CD4-positive, alpha-beta memory T cell (primary cell): ENCODE measurements around the gene EHD1. TPM values are rescaled to one million over a fixed set of nuclear protein-coding genes. Genes with fewer than 3 reads are reported as not detected.
A peak's percentile ranks its signal among the peaks of the same experiment; 100 is the strongest.

Experiments
- CTCF ChIA-PET: fragments of 350-600 bp; sonication (Branson Sonifier 250); formaldehyde crosslinking; loops from one replicate; lab custom pipeline; 2021; ENCODE audit warnings: inconsistent platforms; ENCODE audit not compliant: partially characterized antibody; lab: Charles Lee
- POLR2A ChIA-PET: fragments of 350-600 bp; sonication (Branson Sonifier 250); formaldehyde crosslinking; loops from one replicate; lab custom pipeline; 2021; ENCODE audit not compliant: partially characterized antibody; lab: Charles Lee
- DNase-seq, 5 donors: peaks; one replicate each; pipeline versions ENCODE4 v3.0.0 to v3.0.0-alpha.2; 2020 to 2022; ENCODE audit warnings: mixed read lengths in 1 of 5
- H3K27ac ChIP-seq: one replicate; pipeline ENCODE4 v1.7.0; 2013; ENCODE audit warnings: low read depth, low read length
- H3K27me3 ChIP-seq: 2 replicates; pipeline ENCODE4 v1.7.0; 2013; ENCODE audit warnings: mild to moderate bottlenecking, low read length, moderate library complexity; ENCODE audit not compliant: insufficient read depth
- H3K36me3 ChIP-seq: 2 replicates; pipeline ENCODE4 v1.7.0; 2013; ENCODE audit warnings: mild to moderate bottlenecking, low read length, moderate library complexity; ENCODE audit not compliant: insufficient read depth
- H3K4me1 ChIP-seq: 2 replicates; pipeline ENCODE4 v1.7.0; 2013; ENCODE audit warnings: mild to moderate bottlenecking, low read length, moderate library complexity; ENCODE audit not compliant: insufficient read depth
- H3K4me3 ChIP-seq, 2 donors: one replicate each; pipeline ENCODE4 v1.7.0; 2013; ENCODE audit warnings: low read length in 2 of 2, mild to moderate bottlenecking in 1 of 2
- H3K9me3 ChIP-seq, 2 donors: one replicate each; pipeline ENCODE4 v1.7.0; 2013; ENCODE audit warnings: low read length in 2 of 2, control low read depth in 1 of 2; ENCODE audit not compliant: control insufficient read depth in 1 of 2
- H3K27ac Mint-ChIP-seq, 7 donors: one replicate each; pipeline ENCODE4 v1.8.0; 2020 to 2021; ENCODE audit warnings: mixed read lengths in 7 of 7, mild to moderate bottlenecking in 6 of 7, inconsistent platforms in 3 of 7, moderate library complexity in 3 of 7
- H3K27me3 Mint-ChIP-seq, 2 donors: one replicate each; pipeline ENCODE4 v1.8.0; 2020 to 2021; ENCODE audit warnings: mixed read lengths in 2 of 2
- H3K36me3 Mint-ChIP-seq, 2 donors: one replicate each; pipeline ENCODE4 v1.8.0; 2020 to 2021; ENCODE audit warnings: mixed read lengths in 2 of 2, inconsistent platforms in 1 of 2, mild to moderate bottlenecking in 1 of 2
- H3K4me1 Mint-ChIP-seq, 4 donors: one replicate each; pipeline ENCODE4 v1.8.0; 2020 to 2021; ENCODE audit warnings: mixed read lengths in 4 of 4, mild to moderate bottlenecking in 1 of 4
- H3K4me3 Mint-ChIP-seq, 8 donors: one replicate each; pipeline ENCODE4 v1.8.0; 2020 to 2021; ENCODE audit warnings: mixed read lengths in 8 of 8, mild to moderate bottlenecking in 7 of 8, moderate library complexity in 6 of 8, inconsistent platforms in 3 of 8
- H3K9me3 Mint-ChIP-seq, 8 donors: one replicate each; pipeline ENCODE4 v1.8.0; 2020 to 2021; ENCODE audit warnings: mixed read lengths in 8 of 8, mild to moderate bottlenecking in 5 of 8, inconsistent platforms in 3 of 8, moderate library complexity in 1 of 8
- intact Hi-C: fragments of 100-400 bp; cut with micrococcal nuclease; formaldehyde crosslinking; loops from one replicate; pipeline ENCODE4 v1.15.1; 2023
- polyA plus RNA-seq, 2 donors: library from polyadenylated mRNA; unstranded; fragments of 300-500 nt; fragmentation: Illumina TruSeq; gene quantifications; one replicate each; pipeline ENCODE4 v1.2.3, GENCODE V29; 2021
- total RNA-seq, 2 experiments: library from RNA; stranded (reverse); gene quantifications; one replicate each; pipeline ENCODE4 v1.2.3, GENCODE V29; 2021

The EHD1 gene
- total and polyA plus RNA-seq, 4 experiments from 2014 or later, result 125 to 279 (median 234) TPM

GRCh38 chr11:64814712-64815187 is 63.7 kb downstream of the EHD1 start:
- Histone ChIP-seq H3K9me3 (no peaks in the 10 kb centered on the region), H3K4me1 (peaks cover 1% of the 10 kb centered on the region), H3K27me3 (no peaks in the 10 kb centered on the region), H3K4me3 (no peak overlapping the region), H3K27ac (no peak overlapping the region), H3K36me3 (no peaks in the 10 kb centered on the region)
- ChIA-PET POLR2A (no interaction called here), CTCF (interaction anchor here (0.6 kb wide), 2 partner anchors 280 to 1486 kb away, joined by 3 to 4 read pairs; no protein-coding TSS in a partner anchor)
- intact Hi-C loops, result no loop called here
- peaks cover 0 to 6% of the 10 kb centered on the region in 2 donors for H3K36me3 Mint-ChIP-seq
- no peaks in the 10 kb centered on the region for H3K27me3 Mint-ChIP-seq
- H3K4me1 Mint-ChIP-seq, result peaks cover 3 to 14% (median 9%) of the 10 kb centered on the region in 4 donors
- DNase-seq, result no peak
- no peak overlapping the region for H3K4me3 Mint-ChIP-seq
- H3K27ac Mint-ChIP-seq, result no peak overlapping the region
- H3K9me3 Mint-ChIP-seq, result no peaks in the 10 kb centered on the region

GRCh38 chr11:64813826-64814225 is 64.6 kb downstream of the EHD1 start:
- peaks cover 9 to 20% (median 15%) of the 10 kb centered on the region in 4 donors for H3K4me1 Mint-ChIP-seq
- no peak overlapping the region for H3K27ac ChIP-seq
- H3K9me3 Mint-ChIP-seq, result no peaks in the 10 kb centered on the region
- H3K4me1 ChIP-seq, result peaks cover 10% of the 10 kb centered on the region
- no peaks in the 10 kb centered on the region for H3K27me3 ChIP-seq
- ChIA-PET CTCF (interaction anchor here (1.4 kb wide), 1 partner anchor 33 kb away, joined by 4 read pairs; no protein-coding TSS in a partner anchor), POLR2A (no interaction called here)
- H3K27ac Mint-ChIP-seq, result no peak overlapping the region
- intact Hi-C loops, result no loop called here
- DNase-seq, result no peak
- H3K4me3 ChIP-seq, result no peak overlapping the region
- H3K27me3 Mint-ChIP-seq, result no peaks in the 10 kb centered on the region
- H3K9me3 ChIP-seq, result no peaks in the 10 kb centered on the region
- peaks cover 0 to 9% of the 10 kb centered on the region in 2 donors for H3K36me3 Mint-ChIP-seq
- no peak overlapping the region for H3K4me3 Mint-ChIP-seq
- no peaks in the 10 kb centered on the region for H3K36me3 ChIP-seq

GRCh38 chr11:64810891-64811272 is 67.5 kb downstream of the EHD1 start:
- H3K27ac ChIP-seq, result peak overlapping the region; percentile 79
- H3K4me3 Mint-ChIP-seq, result peak overlapping the region; percentile 92 to 99 (median 95)
- H3K36me3 ChIP-seq, result peaks cover 3% of the 10 kb centered on the region
- H3K27me3 ChIP-seq, result no peaks in the 10 kb centered on the region
- H3K9me3 ChIP-seq, result no peaks in the 10 kb centered on the region
- no peaks in the 10 kb centered on the region for H3K27me3 Mint-ChIP-seq
- peak in 4 of 5 donors; percentile 65 to 81 (median 72) for DNase-seq
- H3K4me3 ChIP-seq, result peak overlapping the region in 1 of 2 donors; percentile 96
- intact Hi-C loops, result loop anchor here (1.0 to 2.0 kb wide), 2 partner anchors 33 to 34 kb away; partner anchors contain the start of genes CDC42BPG and SF1
- peak overlapping the region; percentile 78 to 97 (median 95) for H3K27ac Mint-ChIP-seq
- no peaks in the 10 kb centered on the region for H3K9me3 Mint-ChIP-seq
- peaks cover 9 to 31% (median 19%) of the 10 kb centered on the region in 4 donors for H3K4me1 Mint-ChIP-seq
- H3K4me1 ChIP-seq, result peaks cover 12% of the 10 kb centered on the region
- CTCF ChIA-PET, result interaction anchor here (1.1 to 1.6 kb wide), 6 partner anchors 10 to 122 kb away, joined by 3 to 5 read pairs (median 4); partner anchors contain the start of gene CDC42BPG
- peaks cover 11 to 19% of the 10 kb centered on the region in 2 donors for H3K36me3 Mint-ChIP-seq
- POLR2A ChIA-PET, result interaction anchor here (0.6 to 4.1 kb wide), 23 partner anchors 9 to 625 kb away, joined by 3 to 53 read pairs (median 4); partner anchors contain the start of genes CDC42BPG, EHD1, MAP4K2 and PPP2R5B

GRCh38 chr11:64810271-64810890 is 68.0 kb downstream of the EHD1 start, which contains the start of gene MEN1:
Gene MEN1 (minus strand): TSS chr11:64810551. CDS start chr11:64810109, 442 bp downstream.
- Mint-ChIP-seq H3K36me3 (peaks cover 11 to 23% of the 10 kb centered on the region in 2 donors), H3K9me3 (no peaks in the 10 kb centered on the region), H3K4me1 (peaks cover 9 to 31% (median 19%) of the 10 kb centered on the region in 4 donors), H3K27ac (peak within 1 kb of the TSS; percentile 78 to 97 (median 95)), H3K4me3 (peak within 1 kb of the TSS; percentile 92 to 99 (median 95)), H3K27me3 (no peaks in the 10 kb centered on the region)
- POLR2A ChIA-PET, result interaction anchor here (0.8 to 4.1 kb wide), 26 partner anchors 9 to 492 kb away, joined by 3 to 53 read pairs (median 4); partner anchors contain the start of genes CDC42BPG, EHD1, MAP4K2 and PPP2R5B
- CTCF ChIA-PET, result interaction anchor here (1.1 to 1.6 kb wide), 6 partner anchors 10 to 122 kb away, joined by 3 to 5 read pairs (median 4); partner anchors contain the start of gene CDC42BPG
- no peaks in the 10 kb centered on the region for H3K27me3 ChIP-seq
- peak within 1 kb of the TSS; percentile 73 to 96 for H3K4me3 ChIP-seq
- H3K27ac ChIP-seq, result peak within 1 kb of the TSS; percentile 79
- peaks cover 7% of the 10 kb centered on the region for H3K36me3 ChIP-seq
- H3K4me1 ChIP-seq, result peaks cover 12% of the 10 kb centered on the region
- intact Hi-C loops, result loop anchor here (1.0 to 2.0 kb wide), 2 partner anchors 32 to 34 kb away; partner anchors contain the start of genes CDC42BPG and SF1
- peak; percentile 76 to 86 (median 80) for DNase-seq
- H3K9me3 ChIP-seq, result no peaks in the 10 kb centered on the region

GRCh38 chr11:64809781-64810241 is 68.6 kb downstream of the EHD1 start:
- Histone ChIP-seq H3K4me1 (peaks cover 12% of the 10 kb centered on the region), H3K9me3 (no peaks in the 10 kb centered on the region), H3K27ac (peak overlapping the region; percentile 79), H3K4me3 (peak overlapping the region; percentile 73 to 96), H3K36me3 (peaks cover 9% of the 10 kb centered on the region), H3K27me3 (no peaks in the 10 kb centered on the region)
- ChIA-PET CTCF (interaction anchor here (1.0 to 1.6 kb wide), 3 partner anchors 22 to 78 kb away, joined by 3 to 5 read pairs (median 4); no protein-coding TSS in a partner anchor), POLR2A (interaction anchor here (1.0 to 4.1 kb wide), 10 partner anchors 10 to 69 kb away, joined by 3 to 53 read pairs (median 4); partner anchors contain the start of genes EHD1, RASGRP2 and SF1)
- Mint-ChIP-seq H3K36me3 (peaks cover 11 to 23% of the 10 kb centered on the region in 2 donors), H3K27ac (peak overlapping the region; percentile 78 to 97 (median 93)), H3K27me3 (no peaks in the 10 kb centered on the region), H3K4me3 (peak overlapping the region; percentile 92 to 99 (median 95)), H3K4me1 (peaks cover 9 to 31% (median 19%) of the 10 kb centered on the region in 4 donors), H3K9me3 (no peaks in the 10 kb centered on the region)
- DNase-seq, result no peak
- intact Hi-C loops, result loop anchor here (1.0 to 2.0 kb wide), 2 partner anchors 32 to 35 kb away; partner anchors contain the start of genes CDC42BPG and SF1

GRCh38 chr11:64805481-64805880 is 72.9 kb downstream of the EHD1 start:
- DNase-seq, result no peak
- Mint-ChIP-seq H3K27ac (peak overlapping the region in 3 of 7 donors; percentile 27 to 54 (median 35)), H3K4me1 (peaks cover 13 to 56% (median 32%) of the 10 kb centered on the region in 4 donors)

More at GRCh38 chr11:64805481-64805880, 72.9 kb downstream of the EHD1 start:
- no peak overlapping the region for H3K4me3 ChIP-seq
- no peaks in the 10 kb centered on the region for H3K27me3 Mint-ChIP-seq
- H3K9me3 ChIP-seq, result no peaks in the 10 kb centered on the region
- peaks cover 46% of the 10 kb centered on the region for H3K4me1 ChIP-seq
- no peaks in the 10 kb centered on the region for H3K27me3 ChIP-seq
- peaks cover 11 to 36% of the 10 kb centered on the region in 2 donors for H3K36me3 Mint-ChIP-seq
- POLR2A ChIA-PET, result interaction anchor here (1.0 to 9.4 kb wide), 6 partner anchors 28 to 73 kb away, joined by 3 to 143 read pairs (median 4); partner anchors contain the start of gene SF1
- intact Hi-C loops, result no loop called here
- peak overlapping the region in 4 of 8 donors; percentile 2 to 43 (median 15) for H3K4me3 Mint-ChIP-seq
- no peaks in the 10 kb centered on the region for H3K9me3 Mint-ChIP-seq
- CTCF ChIA-PET, result no interaction called here
- H3K27ac ChIP-seq, result no peak overlapping the region
- peaks cover 9% of the 10 kb centered on the region for H3K36me3 ChIP-seq
